Liver (tissue), 9 donors: ENCODE data around the gene RHNO1. TPM values are rescaled to one million over a fixed set of nuclear protein-coding genes. Genes with fewer than 3 reads are reported as not detected.

Experiments
- DNase-seq: peaks from one replicate; pipeline ENCODE4 v3.0.0-alpha.2; 2017; ENCODE audit warnings: low spot score
- H3K27ac ChIP-seq, 2 donors: one replicate each; pipeline ENCODE4 v1.7.0; 2013; ENCODE audit warnings: inconsistent platforms in 2 of 2, low read length in 2 of 2, control low read depth in 1 of 2, low read depth in 1 of 2, mild to moderate bottlenecking in 1 of 2
- H3K27me3 ChIP-seq, 4 donors: one replicate each; pipeline versions ENCODE4 v1.6.1 to v1.7.0; 2013; ENCODE audit warnings: low read length in 3 of 4, inconsistent platforms in 1 of 4, mild to moderate bottlenecking in 1 of 4, moderate library complexity in 1 of 4; ENCODE audit not compliant: control insufficient read depth in 4 of 4, insufficient read depth in 4 of 4
- H3K36me3 ChIP-seq, 4 donors: one replicate each; pipeline versions ENCODE4 v1.6.1 to v1.7.0; 2013; ENCODE audit warnings: low read length in 3 of 4, mild to moderate bottlenecking in 3 of 4, low read depth in 1 of 4, moderate library complexity in 1 of 4; ENCODE audit not compliant: control insufficient read depth in 4 of 4, insufficient read depth in 3 of 4
- H3K4me1 ChIP-seq, 4 donors: one replicate each; pipeline versions ENCODE4 v1.6.1 to v1.7.0; 2013; ENCODE audit warnings: low read length in 3 of 4, mild to moderate bottlenecking in 3 of 4, moderate library complexity in 1 of 4; ENCODE audit not compliant: control insufficient read depth in 4 of 4, insufficient read depth in 4 of 4
- H3K4me3 ChIP-seq, 3 donors: one replicate each; pipeline versions ENCODE4 v1.6.1 to v1.7.0; 2013; ENCODE audit warnings: low read length in 3 of 3, control low read depth in 1 of 3, low read depth in 1 of 3, mild to moderate bottlenecking in 1 of 3
- H3K9ac ChIP-seq, 2 donors: one replicate each; pipeline ENCODE4 v1.7.0; 2013; ENCODE audit warnings: low read length in 2 of 2, mild to moderate bottlenecking in 2 of 2, moderate library complexity in 2 of 2, control low read depth in 1 of 2, low read depth in 1 of 2
- H3K9me3 ChIP-seq, 4 donors: one replicate each; pipeline versions ENCODE4 v1.6.1 to v1.7.0; 2013; ENCODE audit warnings: low read length in 3 of 4; ENCODE audit not compliant: control insufficient read depth in 4 of 4
- CTCF ChIP-seq: fragments of 150-350 bp; IDR thresholded peaks from 2 replicates; pipeline ENCODE4 v1.5.1; 2017; ENCODE audit warnings: improper control_type of control experiment, low read depth, low read length; ENCODE audit not compliant: missing input control
- FOXA2 ChIP-seq: IDR thresholded peaks from 2 replicates; pipeline ENCODE4 v1.6.1; 2016; ENCODE audit warnings: antibody characterized with exemption
- GABPA ChIP-seq, 2 donors: IDR thresholded peaks in 1 of 2; conservative IDR thresholded peaks in 1 of 2; 2 replicates each; pipeline ENCODE4 v1.6.1; 2016; ENCODE audit warnings: antibody characterized with exemption in 2 of 2, mild to moderate bottlenecking in 1 of 2, moderate library complexity in 1 of 2
- HNF4A ChIP-seq, 2 donors: conservative IDR thresholded peaks; 2 replicates each; pipeline ENCODE4 v1.6.1; 2016; ENCODE audit warnings: antibody characterized with exemption in 2 of 2, mild to moderate bottlenecking in 2 of 2
- HNF4G ChIP-seq: IDR thresholded peaks from 2 replicates; pipeline ENCODE4 v1.6.1; 2016; ENCODE audit warnings: antibody characterized with exemption
- MAX ChIP-seq: IDR thresholded peaks from 2 replicates; pipeline ENCODE4 v1.6.1; 2016; ENCODE audit warnings: antibody characterized with exemption
- NR2F2 ChIP-seq: IDR thresholded peaks from 2 replicates; pipeline ENCODE4 v1.6.1; 2016; ENCODE audit warnings: antibody characterized with exemption
- RAD21 ChIP-seq, 2 donors: IDR thresholded peaks; 2 replicates each; pipeline ENCODE4 v1.6.1; 2016; ENCODE audit warnings: antibody characterized with exemption in 2 of 2, mild to moderate bottlenecking in 2 of 2
- RXRA ChIP-seq, 2 donors: IDR thresholded peaks; 2 replicates each; pipeline ENCODE4 v1.6.1; 2017 to 2018; ENCODE audit warnings: antibody characterized with exemption in 2 of 2, mild to moderate bottlenecking in 1 of 2
- SP1 ChIP-seq: IDR thresholded peaks from 2 replicates; pipeline ENCODE4 v1.6.1; 2018; ENCODE audit warnings: antibody characterized with exemption, mild to moderate bottlenecking
- TAF1 ChIP-seq: conservative IDR thresholded peaks from 2 replicates; pipeline ENCODE4 v1.6.1; 2016; ENCODE audit warnings: antibody characterized with exemption, mild to moderate bottlenecking
- YY1 ChIP-seq: IDR thresholded peaks from 2 replicates; pipeline ENCODE4 v1.6.1; 2016; ENCODE audit warnings: antibody characterized with exemption, mild to moderate bottlenecking
- WGBS: extraction: QIAGEN DNeasy Blood & Tissue Kit; methylation state at CpG from one replicate; pipeline ENCODE4 v1.1.7; 2013; 5-methylcytosine and 5-hydroxymethylcytosine counted together
- polyA plus RNA-seq, 2 donors: library from polyadenylated mRNA; stranded (reverse) in 1 of 2; unstranded in 1 of 2; fragments of 200-250 nt in 1 of 2; fragments of >200 nt in 1 of 2; fragmentation: Nextera tagmentation in 1 of 2; extraction: Ambion mirVana in 1 of 2; gene quantifications; one replicate each; pipeline versions ENCODE4 v1.2.1 to v1.2.3, GENCODE V29; 2013 to 2015
- total RNA-seq, 2 donors: library from RNA; depleted of rRNA; stranded (reverse); fragments of >200 nt; gene quantifications; one replicate each; pipeline ENCODE4 v1.2.3, GENCODE V29; 2014
- TF ChIP-seq, protein P1 (sequence below): IDR thresholded peaks from 2 replicates; pipeline ENCODE4 v1.6.1; 2016; ENCODE audit warnings: antibody characterized with exemption
- TF ChIP-seq, protein P2 (sequence below): IDR thresholded peaks from 2 replicates; pipeline ENCODE4 v1.6.1; 2016; ENCODE audit warnings: antibody characterized with exemption
- donor health status: healthy.
- donor health status: healthy.
- donor health status: healthy.
- donor health status: healthy.
- donor health status: healthy.

RHNO1 gene
- total and polyA plus RNA-seq, 4 donors, result 1.4 to 14.5 (median 2.8) TPM

- TF ChIP-seq MAX (no peak), RXRA (IDR thresholded peaks at IDR 0.05) (no peak), HNF4G (no peak), HNF4A (conservative IDR thresholded peaks at IDR 0.05) (no peak), GABPA (IDR thresholded peaks at IDR 0.05 in 1 of 2, conservative IDR thresholded peaks at IDR 0.05 in 1 of 2) (no peak), RAD21 (IDR thresholded peaks at IDR 0.05) (peak; percentile 65 to 78), NR2F2 (no peak), FOXA2 (no peak), CTCF (peak; percentile 66)
- TF ChIP-seq, protein P1, sequence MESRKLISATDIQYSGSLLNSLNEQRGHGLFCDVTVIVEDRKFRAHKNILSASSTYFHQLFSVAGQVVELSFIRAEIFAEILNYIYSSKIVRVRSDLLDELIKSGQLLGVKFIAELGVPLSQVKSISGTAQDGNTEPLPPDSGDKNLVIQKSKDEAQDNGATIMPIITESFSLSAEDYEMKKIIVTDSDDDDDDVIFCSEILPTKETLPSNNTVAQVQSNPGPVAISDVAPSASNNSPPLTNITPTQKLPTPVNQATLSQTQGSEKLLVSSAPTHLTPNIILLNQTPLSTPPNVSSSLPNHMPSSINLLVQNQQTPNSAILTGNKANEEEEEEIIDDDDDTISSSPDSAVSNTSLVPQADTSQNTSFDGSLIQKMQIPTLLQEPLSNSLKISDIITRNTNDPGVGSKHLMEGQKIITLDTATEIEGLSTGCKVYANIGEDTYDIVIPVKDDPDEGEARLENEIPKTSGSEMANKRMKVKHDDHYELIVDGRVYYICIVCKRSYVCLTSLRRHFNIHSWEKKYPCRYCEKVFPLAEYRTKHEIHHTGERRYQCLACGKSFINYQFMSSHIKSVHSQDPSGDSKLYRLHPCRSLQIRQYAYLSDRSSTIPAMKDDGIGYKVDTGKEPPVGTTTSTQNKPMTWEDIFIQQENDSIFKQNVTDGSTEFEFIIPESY, result no peak
- WGBS, result 38% methylated on average over 11 of the region's 11 CpGs
- Histone ChIP-seq H3K9ac (no peak overlapping the region), H3K27ac (no peak overlapping the region), H3K36me3 (peaks cover 0 to 4% (median 2%) of the 10 kb centered on the region in 4 donors), H3K9me3 (no peaks in the 10 kb centered on the region), H3K4me1 (peaks cover 2 to 10% (median 8%) of the 10 kb centered on the region in 4 donors), H3K4me3 (no peak overlapping the region), H3K27me3 (no peaks in the 10 kb centered on the region)
- peak; percentile 84 for DNase-seq
These were observed 23.4 kb upstream of the RHNO1 start for GRCh38 chr12:2853626-2854025.

DNA sequence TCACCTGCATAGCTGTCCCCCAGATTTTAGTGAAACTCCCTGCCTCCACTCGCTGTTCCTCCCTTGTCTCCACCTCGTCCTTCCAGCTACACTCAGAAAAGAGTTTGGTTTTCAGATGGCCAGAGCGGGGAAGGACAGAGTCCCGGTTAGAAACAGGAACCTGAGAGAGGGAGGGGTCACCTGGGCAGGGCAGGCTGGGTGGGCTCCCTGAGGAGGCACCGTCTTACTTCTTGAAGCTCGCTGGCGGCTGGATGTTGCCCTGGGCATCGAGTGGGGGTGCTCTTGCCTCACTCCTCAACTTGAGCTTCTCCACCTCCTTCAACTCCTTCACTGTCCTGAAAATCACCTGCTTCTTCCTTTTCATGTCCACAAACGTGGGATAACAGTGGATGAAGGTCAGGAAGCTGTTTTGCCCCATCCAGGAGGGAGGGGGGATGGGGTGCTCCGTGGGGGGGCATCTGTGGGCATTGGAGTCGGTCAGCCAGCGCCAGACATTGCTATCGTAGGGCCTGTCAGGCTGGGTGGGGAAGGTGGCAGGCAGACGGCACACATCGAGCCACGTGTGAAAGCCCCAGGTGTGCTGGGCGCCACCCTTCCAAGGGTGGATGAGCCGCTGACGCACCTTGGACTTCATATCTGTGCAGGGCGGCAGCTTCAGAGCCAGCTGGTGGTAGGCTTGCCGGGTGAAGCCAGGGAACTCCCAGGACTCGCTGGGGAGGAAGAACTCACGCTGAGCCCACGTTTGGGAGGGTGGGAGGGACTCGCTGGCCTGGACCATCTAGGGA lies 22.2 kb upstream of the RHNO1 start:
- TF ChIP-seq, protein P1, result no peak
- TF ChIP-seq GABPA (IDR thresholded peaks at IDR 0.05 in 1 of 2, conservative IDR thresholded peaks at IDR 0.05 in 1 of 2), result no peak
- TF ChIP-seq FOXA2, result no peak
- TF ChIP-seq, protein P2, sequence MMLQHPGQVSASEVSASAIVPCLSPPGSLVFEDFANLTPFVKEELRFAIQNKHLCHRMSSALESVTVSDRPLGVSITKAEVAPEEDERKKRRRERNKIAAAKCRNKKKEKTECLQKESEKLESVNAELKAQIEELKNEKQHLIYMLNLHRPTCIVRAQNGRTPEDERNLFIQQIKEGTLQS, result no peak
- TF ChIP-seq NR2F2, result no peak
- no peak for TF ChIP-seq HNF4G
- TF ChIP-seq YY1, result no peak
- no peak for TF ChIP-seq TAF1
- no peak for TF ChIP-seq RAD21 (IDR thresholded peaks at IDR 0.05)
- no peak for TF ChIP-seq CTCF
- no peak for TF ChIP-seq SP1
- TF ChIP-seq RXRA (IDR thresholded peaks at IDR 0.05), result no peak
- Histone ChIP-seq H3K27me3 (no peaks in the 10 kb centered on the region), H3K4me1 (no peaks in the 10 kb centered on the region), H3K9ac (no peak overlapping the region), H3K9me3 (no peaks in the 10 kb centered on the region), H3K4me3 (no peak overlapping the region), H3K27ac (no peak overlapping the region), H3K36me3 (peaks cover 0 to 4% (median 2%) of the 10 kb centered on the region in 4 donors)
- no peak for DNase-seq
- WGBS, result 86% methylated on average over 25 of the region's 25 CpGs
